IMR-90 (cell line): ENCODE results near the gene PRKCE. TPM values are rescaled to one million over a fixed set of nuclear protein-coding genes. Genes with fewer than 3 reads are reported as not detected.

Experiments used
- ATAC-seq: fragments of 200-7000 bp; cut with Tn5 transposase; 2 replicates; pipeline ENCODE4 v1.9.1; 2020; ENCODE audit warnings: low read depth, mild to moderate bottlenecking, moderate library complexity
- BruUV-seq: library from RNA; stranded (reverse); fragments of 400-500 nt; replicated peaks from 2 replicates; lab custom pipeline; 2021; lab: Mats Ljungman, UMichigan
- CTCF ChIA-PET: fragments of 300-600 bp; formaldehyde crosslinking; extraction: SDS; loops from one replicate; lab custom pipeline; 2021; ENCODE audit warnings: antibody characterized with exemption; lab: Yijun Ruan, JAX
- POLR2A ChIA-PET: fragments of 300-600 bp; sonication (Branson Sonifier 250); formaldehyde crosslinking; loops from one replicate; lab custom pipeline; 2022; ENCODE audit warnings: antibody characterized with exemption; ENCODE audit not compliant: unreplicated experiment; lab: Charles Lee
- DNase-seq: peaks from one replicate; pipeline ENCODE4 v3.0.0; 2013
- H2AFZ ChIP-seq: replicated peaks from 2 replicates; pipeline ENCODE3; 2013; ENCODE audit warnings: low read length, mild to moderate bottlenecking; ENCODE audit not compliant: poor library complexity
- H2AK5ac ChIP-seq: 2 replicates; pipeline ENCODE4 v1.6.1; 2013; ENCODE audit warnings: low read depth, low read length, inconsistent platforms
- H2AK9ac ChIP-seq: replicated peaks from 2 replicates; pipeline ENCODE3; 2013; ENCODE audit warnings: mild to moderate bottlenecking, low read depth, low read length, moderate library complexity; ENCODE audit not compliant: poor library complexity
- H2BK120ac ChIP-seq: 2 replicates; pipeline ENCODE4 v1.6.1; 2013; ENCODE audit warnings: low read depth, low read length, inconsistent platforms
- H2BK15ac ChIP-seq: 3 replicates; pipeline ENCODE4 v1.6.1; 2013; ENCODE audit warnings: low read depth, low read length, inconsistent platforms
- H2BK20ac ChIP-seq: 2 replicates; pipeline ENCODE4 v1.6.1; 2013; ENCODE audit warnings: low read depth, mild to moderate bottlenecking, inconsistent platforms, low read length, moderate library complexity
- H2BK5ac ChIP-seq: 2 replicates; pipeline ENCODE4 v1.6.1; 2013; ENCODE audit warnings: mild to moderate bottlenecking, low read depth, low read length, inconsistent platforms; ENCODE audit not compliant: poor library complexity, severe bottlenecking
- H3K14ac ChIP-seq: replicated peaks from 2 replicates; pipeline ENCODE4 v1.6.1; 2013; ENCODE audit warnings: low read depth, low read length, inconsistent platforms
- H3K18ac ChIP-seq: 2 replicates; pipeline ENCODE4 v1.6.1; 2013; ENCODE audit warnings: low read depth, low read length, control low read depth
- H3K23ac ChIP-seq: 2 replicates; pipeline ENCODE4 v1.6.1; 2013; ENCODE audit warnings: low read depth, low read length, inconsistent platforms
- H3K27ac ChIP-seq: 2 replicates; pipeline ENCODE4 v1.5.1; 2013; ENCODE audit warnings: mild to moderate bottlenecking, control low read depth, low read length; ENCODE audit not compliant: insufficient read depth
- H3K27me3 ChIP-seq: 2 replicates; pipeline ENCODE4 v1.6.1; 2013; ENCODE audit warnings: low read length; ENCODE audit not compliant: control insufficient read depth, insufficient read depth
- H3K36me3 ChIP-seq: 2 replicates; pipeline ENCODE4 v1.6.1; 2013; ENCODE audit warnings: low read length, mixed read lengths; ENCODE audit not compliant: control insufficient read depth, insufficient read depth
- H3K4ac ChIP-seq: 2 replicates; pipeline ENCODE4 v1.6.1; 2013; ENCODE audit warnings: low read depth, low read length, inconsistent platforms
- H3K4me1 ChIP-seq: 2 replicates; pipeline ENCODE4 v1.6.1; 2013; ENCODE audit warnings: low read length, mixed read lengths; ENCODE audit not compliant: control insufficient read depth, insufficient read depth
- H3K4me2 ChIP-seq: 2 replicates; pipeline ENCODE4 v1.6.1; 2013; ENCODE audit warnings: low read depth, mild to moderate bottlenecking, control low read depth, low read length, moderate library complexity
- H3K4me3 ChIP-seq: 2 replicates; pipeline ENCODE4 v1.5.1; 2013; ENCODE audit warnings: low read depth, mild to moderate bottlenecking, control low read depth, low read length, moderate library complexity; ENCODE audit not compliant: insufficient read depth
- H3K56ac ChIP-seq: 2 replicates; pipeline ENCODE4 v1.6.1; 2013; ENCODE audit warnings: low read length, inconsistent platforms; ENCODE audit not compliant: insufficient read depth; ENCODE audit errors: extremely low read depth
- H3K79me1 ChIP-seq, 2 experiments: 2 replicates each; pipeline ENCODE4 v1.6.1; 2013; ENCODE audit warnings: low read length in 2 of 2, inconsistent platforms in 1 of 2, low read depth in 1 of 2
- H3K9ac ChIP-seq: 2 replicates; pipeline ENCODE4 v1.6.1; 2013; ENCODE audit warnings: low read depth, low read length, control low read depth
- H3K9me1 ChIP-seq: 2 replicates; pipeline ENCODE4 v1.6.1; 2013; ENCODE audit warnings: low read length, inconsistent platforms; ENCODE audit not compliant: insufficient read depth
- H3K9me3 ChIP-seq: 2 replicates; pipeline ENCODE4 v1.6.1; 2013; ENCODE audit warnings: low read length; ENCODE audit not compliant: control insufficient read depth, insufficient read depth
- H4K20me1 ChIP-seq: 2 replicates; pipeline ENCODE4 v1.6.1; 2013; ENCODE audit warnings: low read length, inconsistent platforms; ENCODE audit not compliant: insufficient read depth
- H4K5ac ChIP-seq: 2 replicates; pipeline ENCODE4 v1.6.1; 2013; ENCODE audit warnings: mild to moderate bottlenecking, low read depth, low read length, control low read depth
- H4K8ac ChIP-seq, 2 experiments: 2 replicates each; pipeline ENCODE4 v1.6.1; 2013; ENCODE audit warnings: low read depth in 2 of 2, low read length in 2 of 2, control low read depth in 1 of 2, inconsistent platforms in 1 of 2
- H4K91ac ChIP-seq: 2 replicates; pipeline ENCODE4 v1.6.1; 2013; ENCODE audit warnings: low read depth, low read length, inconsistent platforms; ENCODE audit not compliant: insufficient read depth
- RAD21 ChIP-seq: IDR thresholded peaks from 2 replicates; pipeline ENCODE4 v1.6.1; 2012; ENCODE audit warnings: low read length, improper control_type of control experiment
- SMC3 ChIP-seq: fragments of 150-350 bp; IDR thresholded peaks from 2 replicates; pipeline ENCODE4 v1.6.1; 2016; ENCODE audit warnings: low read depth, mild to moderate bottlenecking, antibody characterized with exemption, low read length, moderate library complexity
- WGBS, 2 experiments: methylation state at CpG; one replicate each; pipeline versions ENCODE4 v1.1.5 to v1.1.7; 2013; ENCODE audit warnings: missing lambda C conversion rate in 2 of 2; ENCODE audit not compliant: insufficient read length in 1 of 2; ENCODE audit errors: extremely low coverage in 2 of 2; 5-methylcytosine and 5-hydroxymethylcytosine counted together
- dilution Hi-C: fragments of 300-500 bp; cut with HindIII; formaldehyde crosslinking; loops from one replicate; pipeline ENCODE4 v1.14.3; 2018; ENCODE audit warnings: low sequenced_read_pairs; ENCODE audit not compliant: unreplicated experiment
- in situ Hi-C: fragments of 300-500 bp; cut with MboI; formaldehyde crosslinking; loops from 3 replicates; pipeline ENCODE4 v1.14.3; 2019; ENCODE audit warnings: low sequenced_read_pairs, inconsistent platforms, mixed read lengths
- intact Hi-C: fragments of 100-400 bp; cut with micrococcal nuclease; formaldehyde crosslinking; loops from 2 replicates; pipeline ENCODE4 v1.10.0; 2022
- polyA plus RNA-seq, 3 experiments: library from polyadenylated mRNA; depleted of rRNA; stranded (reverse); fragments of >200 nt; gene quantifications; 2 replicates each; pipeline ENCODE4 v1.2.3, GENCODE V29; 2012; ENCODE audit warnings: low replicate concordance in 1 of 3
- total RNA-seq: library from RNA; depleted of rRNA; stranded (reverse); fragments of >200 nt; gene quantifications from 2 replicates; pipeline ENCODE4 v1.2.3, GENCODE V29; 2012

The PRKCE gene
- total and polyA plus RNA-seq, 2 of the 4 experiments (the other 2 are of a cell fraction): 8.1 to 32.4 TPM

GRCh38 chr2:45918463-45919159 lies 267.1 kb downstream of the PRKCE start:
- no peak for DNase-seq
- CTCF ChIA-PET: no interaction called here
- dilution Hi-C loops: no loop called here

More at GRCh38 chr2:45918463-45919159, 267.1 kb downstream of the PRKCE start:
- H2AFZ ChIP-seq: no peak overlapping the region
- intact Hi-C loops (no loop called here), in situ Hi-C loops (no loop called here)
- H3K9me1 ChIP-seq: peaks cover 7% of the 10 kb centered on the region
- H2BK15ac ChIP-seq: no peak overlapping the region
- H2BK5ac ChIP-seq: no peak overlapping the region
- no peak overlapping the region for H2AK5ac ChIP-seq
- H3K36me3 ChIP-seq: no peaks in the 10 kb centered on the region
- no peak overlapping the region for H3K4me3 ChIP-seq
- H2BK20ac ChIP-seq: no peak overlapping the region
- TF ChIP-seq SMC3 (no peak), RAD21 (no peak)
- no peak overlapping the region for H4K91ac ChIP-seq
- no peak overlapping the region for H3K23ac ChIP-seq
- no peak overlapping the region for H4K5ac ChIP-seq
- H3K4me2 ChIP-seq: no peak overlapping the region
- no peak overlapping the region for H3K14ac ChIP-seq
- no peak overlapping the region for H3K27ac ChIP-seq
- H3K9ac ChIP-seq: no peak overlapping the region
- H3K27me3 ChIP-seq: no peaks in the 10 kb centered on the region
- no peak overlapping the region for H2BK120ac ChIP-seq
- H3K18ac ChIP-seq: no peak overlapping the region
- H4K20me1 ChIP-seq: peaks cover 6% of the 10 kb centered on the region; the same call in 1 of the 2 replicates
- no peak overlapping the region for H2AK9ac ChIP-seq
- no peak overlapping the region for H4K8ac ChIP-seq
- BruUV-seq: no TSS peak
- no peaks in the 10 kb centered on the region for H3K9me3 ChIP-seq
- no peak for ATAC-seq
- H3K4me1 ChIP-seq: no peaks in the 10 kb centered on the region
- H3K56ac ChIP-seq: no peak overlapping the region
- 17% methylated on average over 1 of the region's 7 CpGs; no CpG with 5 or more reads in 1 of the 2 experiments for WGBS, 2 experiments
- H3K4ac ChIP-seq: no peak overlapping the region
- POLR2A ChIA-PET: no interaction called here
- H3K79me1 ChIP-seq: 0 out of 4 replicates have a peak, but pooled peaks cover 0 to 7% of the 10 kb centered on the region in 2 experiments
